ENCODE results near the gene DNAH7. TPM values are rescaled to one million over a fixed set of nuclear protein-coding genes. Genes with fewer than 3 reads are reported as not detected.

The DNAH7 gene
- total and polyA plus RNA-seq, 2 donors (not counting 3 experiments of a cell fraction or from before 2014, with no cell fraction given): 0.15 to 0.24 TPM

DNA sequence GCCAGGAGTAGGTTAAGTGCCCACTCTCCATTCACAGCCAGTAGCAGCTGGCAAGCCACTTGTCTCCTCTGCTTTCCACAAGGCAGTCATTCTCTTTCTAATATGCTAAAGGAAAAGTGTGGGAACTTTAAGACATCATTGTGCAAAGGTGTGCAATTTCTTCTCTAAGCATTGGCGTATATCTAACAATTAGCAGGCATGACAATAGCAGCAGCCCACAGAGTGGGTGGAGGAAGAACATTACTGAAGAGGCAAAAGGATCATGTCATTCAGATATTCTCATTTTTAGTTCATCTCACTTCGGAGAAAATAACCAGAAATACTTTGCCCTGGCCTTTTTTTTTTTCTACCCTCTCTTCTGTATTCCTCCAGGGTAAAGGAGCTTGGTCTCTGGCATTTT lies 177.6 kb downstream of the DNAH7 start:
- no peak for DNase-seq (ENCODE audit: low read depth, low spot score)
- dilution Hi-C loops (cut with MboI; ENCODE audit: extremely low pct_ligation_motif_present, low sequenced_read_pairs) (no loop called here), intact Hi-C loops (cut with micrococcal nuclease) (no loop called here)
- H3K36me3 ChIP-seq (ENCODE audit: control insufficient read depth in 2 of 2, extremely low read depth in 1 of 2, insufficient read depth in 2 of 2, low read length in 2 of 2): no peaks in the 10 kb centered on the region
- ChIA-PET POLR2A (no interaction called here), CTCF (interaction anchor here (1.2 kb wide), 1 partner anchor 231 kb away, joined by 3 read pairs; no protein-coding TSS in a partner anchor)
- H3K9me1 ChIP-seq (replicated peaks; ENCODE audit: control insufficient read depth, extremely low read depth, insufficient read depth, low read length): no peaks in the 10 kb centered on the region
- no peak for FAIRE-seq
- TF ChIP-seq MYC (IDR thresholded peaks at IDR 0.05; ENCODE audit: low read depth, low read length): no peak
- no peak for TF ChIP-seq POLR2A (IDR thresholded peaks at IDR 0.05; ENCODE audit: low read depth, low read length)
- TF ChIP-seq CTCF (IDR thresholded peaks at IDR 0.05; ENCODE audit: extremely low read depth in 1 of 2, insufficient read depth in 1 of 2, low read depth in 1 of 2, low read length in 2 of 2): no peak
- TF ChIP-seq, protein P1, sequence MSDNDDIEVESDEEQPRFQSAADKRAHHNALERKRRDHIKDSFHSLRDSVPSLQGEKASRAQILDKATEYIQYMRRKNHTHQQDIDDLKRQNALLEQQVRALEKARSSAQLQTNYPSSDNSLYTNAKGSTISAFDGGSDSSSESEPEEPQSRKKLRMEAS (IDR thresholded peaks at IDR 0.05; ENCODE audit: insufficient read depth, insufficient read length): no peak
- no peak for TF ChIP-seq GATA2 (IDR thresholded peaks at IDR 0.05; ENCODE audit: insufficient read depth, insufficient read length, low read depth, low read length)
- no peak for TF ChIP-seq JUN (IDR thresholded peaks at IDR 0.05; ENCODE audit: borderline replicate concordance, insufficient read depth, insufficient read length, low read depth)
- TF ChIP-seq EZH2 (IDR thresholded peaks at IDR 0.05; ENCODE audit: borderline replicate concordance, low read depth, low read length, severe bottlenecking): no peak
- TF ChIP-seq POLR2AphosphoS5 (IDR thresholded peaks at IDR 0.05; ENCODE audit: insufficient read depth, low read depth, low read length): no peak
- no peak for TF ChIP-seq FOS (IDR thresholded peaks at IDR 0.05; ENCODE audit: borderline replicate concordance, insufficient read depth, low read length)
- no peak overlapping the region for H2AFZ ChIP-seq (ENCODE audit: low read depth, low read length)
- H3K9me3 ChIP-seq (replicated peaks; ENCODE audit: control insufficient read depth, insufficient read depth, low read length): no peaks in the 10 kb centered on the region
- no peak overlapping the region for H3K4me2 ChIP-seq (ENCODE audit: insufficient read depth, low read length)
- H3K4me1 ChIP-seq (ENCODE audit: control insufficient read depth, extremely low read depth, insufficient read depth, low read length): no peaks in the 10 kb centered on the region
- H3K27me3 ChIP-seq (ENCODE audit: control insufficient read depth in 2 of 2, insufficient read depth in 2 of 2, low read length in 2 of 2): no peaks in the 10 kb centered on the region
- no peaks in the 10 kb centered on the region for H4K20me1 ChIP-seq (replicated peaks; ENCODE audit: control insufficient read depth, extremely low read depth, insufficient read depth, low read length)
- no peak overlapping the region for H3K4me3 ChIP-seq (replicated peaks in 1 of 3; ENCODE audit: insufficient read depth in 1 of 3, low read depth in 1 of 3, low read length in 3 of 3)
- no peak overlapping the region for H3K9ac ChIP-seq (replicated peaks; ENCODE audit: extremely low read depth, insufficient read depth, low read length)
- no peak overlapping the region for H3K27ac ChIP-seq (ENCODE audit: insufficient read depth, low read depth, low read length)
- no peaks in the 10 kb centered on the region for H3K79me2 ChIP-seq (ENCODE audit: control insufficient read depth, insufficient read depth, low read length)
- BruUV-seq (replicated peaks): no TSS peak
